OCI-LY7 (cell line): ENCODE data around the gene SBNO1. TPM values are rescaled to one million over a fixed set of nuclear protein-coding genes. Genes with fewer than 3 reads are reported as not detected.
A peak's percentile ranks its signal among the peaks of the same experiment; 100 is the strongest.
"Not testable (repeated sequence)": the region's sequence is repeated elsewhere in the genome, so short reads cannot be mapped to it uniquely, and the experiment has no call there.

Experiments used
- BruUV-seq: library from RNA; stranded (reverse); fragments of 400-500 nt; replicated peaks from 2 replicates; lab custom pipeline; 2021; lab: Mats Ljungman, UMichigan
- CTCF ChIA-PET: fragments of 300-600 bp; sonication (Branson Sonifier 250); formaldehyde crosslinking; loops from one replicate; lab custom pipeline; 2022; ENCODE audit warnings: antibody characterized with exemption; ENCODE audit not compliant: unreplicated experiment; lab: Charles Lee
- POLR2A ChIA-PET: fragments of 300-600 bp; sonication (Branson Sonifier 250); formaldehyde crosslinking; loops from one replicate; lab custom pipeline; 2022; ENCODE audit warnings: antibody characterized with exemption; lab: Charles Lee
- DNase-seq: peaks from one replicate; pipeline ENCODE4 v3.0.0-alpha.2; 2015; ENCODE audit warnings: low spot score
- H2AFZ ChIP-seq: fragments of 200-600 bp; sonication (generic), shearing (Covaris generic); 2 replicates; pipeline ENCODE4 v1.6.1; 2014; ENCODE audit warnings: mild to moderate bottlenecking, antibody characterized with exemption, low read length, moderate library complexity
- H3K27ac ChIP-seq: fragments of 200-600 bp; sonication (generic); 2 replicates; pipeline ENCODE4 v1.5.1; 2014; ENCODE audit warnings: mixed run types, low read depth, mild to moderate bottlenecking, moderate library complexity, low read length, inconsistent platforms; ENCODE audit not compliant: poor library complexity, severe bottlenecking
- H3K36me3 ChIP-seq: fragments of 200-600 bp; sonication (generic); 2 replicates; pipeline ENCODE4 v1.6.1; 2014; ENCODE audit warnings: mild to moderate bottlenecking, antibody characterized with exemption, low read length, moderate library complexity, mixed read lengths; ENCODE audit not compliant: insufficient read depth
- H3K4me1 ChIP-seq: fragments of 200-600 bp; sonication (generic); 2 replicates; pipeline ENCODE4 v1.5.1; 2014; ENCODE audit warnings: mild to moderate bottlenecking, low read length; ENCODE audit not compliant: insufficient read depth, poor library complexity, severe bottlenecking
- H3K4me2 ChIP-seq: fragments of 200-600 bp; sonication (generic); 2 replicates; pipeline ENCODE4 v1.6.1; 2014; ENCODE audit warnings: mild to moderate bottlenecking, low read length
- H3K4me3 ChIP-seq: fragments of 200-600 bp; sonication (generic); 2 replicates; pipeline ENCODE4 v1.5.1; 2014; ENCODE audit warnings: mild to moderate bottlenecking, low read depth, low read length; ENCODE audit not compliant: poor library complexity, severe bottlenecking
- H3K79me2 ChIP-seq: fragments of 200-600 bp; sonication (generic); 2 replicates; pipeline ENCODE4 v1.6.1; 2016; ENCODE audit warnings: low read depth, mild to moderate bottlenecking, low read length, moderate library complexity, mixed read lengths; ENCODE audit not compliant: insufficient read depth
- H3K9me2 ChIP-seq: fragments of 200-600 bp; sonication (generic); 2 replicates; pipeline ENCODE4 v1.6.1; 2016; ENCODE audit warnings: mild to moderate bottlenecking, low read length, mixed read lengths; ENCODE audit not compliant: insufficient read depth
- H3K9me3 ChIP-seq: fragments of 200-600 bp; sonication (generic); 2 replicates; pipeline ENCODE4 v1.6.1; 2014; ENCODE audit warnings: mild to moderate bottlenecking, mixed run types, low read length, mixed read lengths
- H4K20me1 ChIP-seq: fragments of 200-600 bp; sonication (generic); 2 replicates; pipeline ENCODE4 v1.6.1; 2014; ENCODE audit warnings: mild to moderate bottlenecking, antibody characterized with exemption, low read length, moderate library complexity, mixed read lengths; ENCODE audit not compliant: insufficient read depth
- EZH2phosphoT487 ChIP-seq: fragments of 200-600 bp; sonication (generic); IDR thresholded peaks from 2 replicates; pipeline ENCODE4 v1.6.1; 2018; ENCODE audit warnings: low read depth, borderline replicate concordance, mild to moderate bottlenecking, mixed run types, antibody characterized with exemption, low read length, moderate library complexity, mixed read lengths
- intact Hi-C: fragments of 100-400 bp; cut with micrococcal nuclease; formaldehyde crosslinking; loops from one replicate; pipeline ENCODE4 v1.10.0; 2022; ENCODE audit not compliant: unreplicated experiment
- total RNA-seq, 2 experiments: library from RNA; depleted of rRNA in 1 of 2; stranded (reverse); fragments of >200 nt in 1 of 2; shearing (Covaris generic) in 1 of 2; gene quantifications; 2 replicates each; pipeline ENCODE4 v1.2.3, GENCODE V29; 2014 to 2022
- TF ChIP-seq, protein P1 (sequence below): fragments of 200-600 bp; sonication (generic); conservative IDR thresholded peaks from 2 replicates; pipeline ENCODE4 v1.5.1; 2014; ENCODE audit warnings: mild to moderate bottlenecking, antibody characterized with exemption, low read length, moderate library complexity, mixed read lengths

The SBNO1 gene
- total RNA-seq, 2 experiments from 2014 or later, result 23.7 to 57.3 TPM

DNA sequence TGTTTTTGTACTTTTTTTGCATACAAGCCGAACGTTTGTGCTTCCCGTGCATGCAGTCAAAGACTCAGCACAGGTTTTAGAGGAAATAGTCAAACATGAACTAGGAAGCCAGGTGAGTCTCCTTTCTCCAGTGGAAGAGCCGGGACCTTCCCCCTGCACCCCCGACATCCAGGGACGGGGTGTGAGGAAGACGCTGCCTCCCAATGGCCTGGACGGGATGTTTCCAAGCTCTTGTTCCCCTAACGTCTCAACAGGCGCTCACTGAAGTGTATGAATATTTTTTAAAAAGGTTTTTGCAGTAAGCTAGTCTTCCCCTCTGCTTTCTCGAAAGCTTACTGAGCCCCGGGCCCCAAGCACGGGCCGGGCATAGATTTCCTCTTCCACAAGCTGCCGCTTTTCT is 43.3 kb upstream of the SBNO1 start:
- DNase-seq, H3K9me2 ChIP-seq, BruUV-seq, CTCF ChIA-PET, intact Hi-C loops, H3K9me3 ChIP-seq, H3K4me2 ChIP-seq, H3K4me1 ChIP-seq, H2AFZ ChIP-seq, POLR2A ChIA-PET, H4K20me1 ChIP-seq, H3K4me3 ChIP-seq, H3K79me2 ChIP-seq: not testable (repeated sequence)
- H3K27ac ChIP-seq, result peak overlapping the region; percentile 30
- H3K36me3 ChIP-seq, result peaks cover 73% of the 10 kb centered on the region

DNA sequence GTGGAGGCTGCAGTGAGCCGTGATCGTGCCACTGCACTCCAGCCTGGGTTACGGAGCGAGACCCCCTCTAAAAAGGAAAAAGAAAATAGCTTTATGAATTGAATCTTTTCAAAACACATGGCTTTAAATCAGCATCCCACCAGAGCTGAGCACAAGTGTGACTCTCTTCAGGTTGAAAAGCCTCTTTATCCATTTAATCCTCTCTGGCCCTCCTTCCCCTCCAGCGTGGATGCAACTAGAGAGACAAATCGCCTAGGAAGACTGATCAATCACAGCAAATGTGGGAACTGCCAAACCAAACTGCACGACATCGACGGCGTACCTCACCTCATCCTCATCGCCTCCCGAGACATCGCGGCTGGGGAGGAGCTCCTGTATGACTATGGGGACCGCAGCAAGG is 42.6 kb upstream of the SBNO1 start:
- H3K4me1 ChIP-seq, DNase-seq, H2AFZ ChIP-seq, H4K20me1 ChIP-seq, H3K4me2 ChIP-seq, H3K79me2 ChIP-seq, H3K9me2 ChIP-seq, intact Hi-C loops, H3K27ac ChIP-seq, BruUV-seq, H3K4me3 ChIP-seq, CTCF ChIA-PET, H3K9me3 ChIP-seq: not testable (repeated sequence)
- POLR2A ChIA-PET, result interaction anchor here (1.2 kb wide), 1 partner anchor 16 kb away, joined by 3 read pairs; no protein-coding TSS in a partner anchor
- H3K36me3 ChIP-seq, result peaks cover 76% of the 10 kb centered on the region

DNA sequence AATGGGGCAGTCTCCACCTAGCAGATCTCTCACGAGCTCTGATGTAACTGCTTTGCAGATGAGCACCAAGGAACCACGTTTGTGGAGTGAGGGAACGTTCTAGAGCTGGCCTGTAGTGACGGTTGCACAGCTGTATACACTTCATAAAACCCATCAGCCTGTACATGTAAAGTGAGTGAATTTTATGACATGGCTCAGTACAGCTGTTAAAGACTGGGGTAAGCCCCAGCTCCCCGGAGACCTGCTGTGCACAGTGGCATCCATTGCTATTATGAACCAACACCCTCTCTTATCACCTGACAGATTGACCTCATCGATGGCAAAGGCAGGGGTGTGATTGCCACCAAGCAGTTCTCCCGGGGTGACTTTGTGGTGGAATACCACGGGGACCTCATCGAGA is 39.9 kb upstream of the SBNO1 start:
- Histone ChIP-seq H3K4me1 (peaks cover 4% of the 10 kb centered on the region), H3K36me3 (peaks cover 87% of the 10 kb centered on the region), H4K20me1 (no peaks in the 10 kb centered on the region), H3K79me2 (peaks cover 9% of the 10 kb centered on the region; the same call in 1 of the 2 replicates), H3K27ac (no peak overlapping the region), H3K4me2 (no peak overlapping the region), H3K9me3 (no peaks in the 10 kb centered on the region), H2AFZ (no peak overlapping the region), H3K4me3 (no peak overlapping the region), H3K9me2 (no peaks in the 10 kb centered on the region)
- intact Hi-C loops, result no loop called here
- no TSS peak for BruUV-seq
- ChIA-PET CTCF (no interaction called here), POLR2A (interaction anchor here (1.8 kb wide), 1 partner anchor 8 kb away, joined by 4 read pairs; no protein-coding TSS in a partner anchor)
- TF ChIP-seq, protein P1, sequence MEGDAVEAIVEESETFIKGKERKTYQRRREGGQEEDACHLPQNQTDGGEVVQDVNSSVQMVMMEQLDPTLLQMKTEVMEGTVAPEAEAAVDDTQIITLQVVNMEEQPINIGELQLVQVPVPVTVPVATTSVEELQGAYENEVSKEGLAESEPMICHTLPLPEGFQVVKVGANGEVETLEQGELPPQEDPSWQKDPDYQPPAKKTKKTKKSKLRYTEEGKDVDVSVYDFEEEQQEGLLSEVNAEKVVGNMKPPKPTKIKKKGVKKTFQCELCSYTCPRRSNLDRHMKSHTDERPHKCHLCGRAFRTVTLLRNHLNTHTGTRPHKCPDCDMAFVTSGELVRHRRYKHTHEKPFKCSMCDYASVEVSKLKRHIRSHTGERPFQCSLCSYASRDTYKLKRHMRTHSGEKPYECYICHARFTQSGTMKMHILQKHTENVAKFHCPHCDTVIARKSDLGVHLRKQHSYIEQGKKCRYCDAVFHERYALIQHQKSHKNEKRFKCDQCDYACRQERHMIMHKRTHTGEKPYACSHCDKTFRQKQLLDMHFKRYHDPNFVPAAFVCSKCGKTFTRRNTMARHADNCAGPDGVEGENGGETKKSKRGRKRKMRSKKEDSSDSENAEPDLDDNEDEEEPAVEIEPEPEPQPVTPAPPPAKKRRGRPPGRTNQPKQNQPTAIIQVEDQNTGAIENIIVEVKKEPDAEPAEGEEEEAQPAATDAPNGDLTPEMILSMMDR, result no peak
- no peak for TF ChIP-seq EZH2phosphoT487
- DNase-seq, result no peak
